Measurements from ENCODE around the gene RCC1. TPM values are rescaled to one million over a fixed set of nuclear protein-coding genes. Genes with fewer than 3 reads are reported as not detected.
A peak's percentile ranks its signal among the peaks of the same experiment; 100 is the strongest.
"Not testable (repeated sequence)": the region's sequence is repeated elsewhere in the genome, so short reads cannot be mapped to it uniquely, and the experiment has no call there.

Gene RCC1
- total RNA-seq, 1 experiment from 2014 or later: 65.6 TPM

DNA sequence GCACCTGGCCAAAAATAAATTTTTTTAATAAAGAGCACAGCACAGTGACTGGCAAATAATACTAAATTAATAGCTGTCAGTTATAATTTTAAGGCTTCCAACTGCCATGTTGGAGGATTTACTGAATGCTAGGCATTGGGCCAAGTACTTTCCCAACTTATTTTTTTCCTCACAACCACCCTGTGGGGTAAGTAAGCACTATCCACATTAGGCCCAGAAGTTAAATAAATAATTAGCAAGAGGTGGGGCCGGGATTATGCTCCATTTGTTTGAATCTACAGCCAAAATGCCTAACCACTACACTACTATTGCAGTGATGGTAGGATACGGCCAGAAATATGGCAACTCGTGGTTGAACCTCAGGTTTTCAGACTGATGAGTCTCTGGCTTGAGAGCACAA is 42.5 kb downstream of the RCC1 start:
- no peak for DNase-seq (ENCODE audit: low spot score)

DNA sequence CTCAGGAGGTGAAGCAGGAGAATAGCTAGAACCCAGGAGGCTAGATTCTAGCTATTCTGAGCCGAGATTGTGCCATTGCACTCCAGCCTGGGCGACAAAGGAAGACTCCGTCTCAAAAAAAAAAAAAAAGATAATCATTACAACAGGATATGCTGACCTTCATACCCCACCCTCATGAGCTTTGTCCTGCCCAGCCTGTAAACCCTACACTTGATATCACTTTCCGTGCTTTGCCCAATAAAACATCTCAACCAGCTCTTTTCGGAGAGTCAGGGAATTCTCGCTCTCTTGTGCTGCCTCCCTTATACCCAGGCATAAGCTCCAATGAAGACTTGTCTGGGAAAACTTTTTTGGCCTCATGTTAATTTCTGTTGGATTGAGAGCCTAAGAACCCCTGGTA is 45.5 kb downstream of the RCC1 start:
- no peak for DNase-seq (ENCODE audit: low spot score)

DNA sequence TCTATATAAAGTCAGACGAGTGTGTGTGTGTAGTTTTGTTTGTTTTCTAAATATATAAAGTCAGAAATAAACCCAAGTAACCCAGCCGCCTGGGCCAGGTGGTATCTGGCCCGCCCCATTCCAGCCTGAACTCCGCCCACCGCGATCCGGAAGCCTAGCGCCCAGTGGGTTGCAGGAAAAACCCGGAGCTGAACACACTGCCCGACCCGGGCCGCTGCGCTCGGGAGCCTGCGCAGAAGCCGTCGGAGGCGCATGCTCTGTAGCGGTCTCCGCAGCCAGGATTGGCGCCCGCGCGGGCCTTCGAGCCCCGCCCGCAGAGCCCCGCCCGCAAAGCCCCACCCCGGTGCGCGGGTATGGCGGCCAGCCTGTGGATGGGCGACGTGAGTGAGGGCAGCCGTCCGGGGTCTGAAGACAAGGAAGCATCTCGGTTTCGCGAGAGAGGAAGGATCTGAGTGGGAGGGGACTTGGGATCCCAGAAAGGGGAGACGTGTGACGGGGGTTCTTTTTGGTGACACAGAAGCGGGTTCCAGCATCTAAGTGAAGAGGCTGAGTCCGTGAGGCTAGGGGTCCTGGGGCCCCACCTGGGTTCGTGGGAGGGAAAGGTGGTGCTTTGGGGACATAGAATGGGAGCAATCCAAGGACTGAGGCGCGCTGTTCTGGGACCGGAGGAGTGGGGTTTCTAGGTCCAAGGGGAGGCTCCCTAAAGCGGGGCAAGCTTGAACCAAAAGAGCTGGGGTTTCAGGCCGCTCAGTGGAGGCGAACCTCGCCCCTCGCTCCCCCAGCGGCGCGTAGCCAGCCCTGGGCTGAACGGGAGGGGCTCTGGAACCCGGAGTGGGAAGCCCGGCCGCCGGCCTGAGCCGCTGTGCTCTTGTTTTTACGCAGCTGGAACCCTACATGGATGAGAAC is 47.2 kb downstream of the RCC1 start, which contains the start of gene TRNAU1AP:
Gene TRNAU1AP (plus strand): TSS at position 328 of the 906 bp plus-strand sequence. CDS start 26 bp downstream, at position 354.
- DNase-seq (ENCODE audit: low spot score): peak; percentile 91

DNA sequence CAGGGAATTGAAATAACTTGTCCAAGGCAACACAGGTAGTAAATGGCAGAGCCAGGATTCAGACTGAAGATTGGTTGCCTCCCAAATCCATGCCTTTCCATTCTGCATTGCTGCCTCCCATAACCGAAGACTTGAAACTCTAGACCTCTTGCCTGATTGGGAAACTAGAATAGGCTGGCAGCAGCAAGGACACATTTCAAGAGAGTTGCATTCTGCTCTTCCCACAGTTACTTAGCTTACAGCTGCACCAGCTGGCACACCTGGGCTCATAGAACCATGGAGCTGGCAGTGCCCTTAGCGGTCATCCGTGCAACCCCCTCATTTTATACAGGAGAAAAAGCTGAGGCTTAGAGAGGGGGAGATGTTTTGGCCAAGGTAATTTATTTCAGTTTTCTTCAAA is 55.0 kb downstream of the RCC1 start:
- DNase-seq (ENCODE audit: low spot score): no peak

DNA sequence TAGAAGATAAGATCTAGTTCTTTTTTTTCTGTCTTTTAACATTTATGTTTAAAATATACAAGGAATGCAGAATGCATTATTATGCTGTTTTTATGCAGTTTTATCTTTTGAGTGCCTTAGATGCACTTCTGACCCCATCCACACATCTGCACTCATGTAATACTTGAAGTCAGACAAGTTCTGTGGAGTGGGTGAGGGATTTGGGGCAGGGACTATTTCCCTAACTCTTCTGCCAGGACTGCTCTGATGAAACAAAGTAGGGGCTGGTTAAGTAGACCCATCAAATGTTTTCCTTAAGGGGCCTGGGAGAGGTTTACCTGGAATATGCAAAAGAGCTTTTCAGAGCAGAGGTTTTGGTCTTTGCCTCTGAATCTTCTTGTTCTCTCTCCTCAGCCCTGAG is 58.5 kb downstream of the RCC1 start:
- DNase-seq (ENCODE audit: low spot score): no peak

DNA sequence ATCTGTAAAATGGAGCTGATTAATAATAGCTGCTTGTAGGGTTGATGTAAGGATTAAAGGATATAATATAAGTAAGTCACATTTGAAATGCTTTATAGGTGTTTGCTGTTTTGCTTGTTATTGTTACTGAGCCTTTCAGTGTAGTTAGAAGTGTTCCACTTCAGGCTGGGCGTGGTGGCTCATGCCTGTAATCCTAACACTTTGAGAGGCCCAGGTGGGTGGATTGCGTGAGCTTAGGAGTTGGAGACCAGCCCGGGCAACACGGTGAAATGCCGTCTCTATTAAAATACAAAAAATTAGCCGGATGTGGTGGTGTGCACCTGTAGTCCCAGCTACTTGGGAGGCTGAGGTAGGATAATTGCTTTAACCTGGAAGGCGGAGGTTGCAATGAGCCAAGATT is 59.2 kb downstream of the RCC1 start:
- no peak for DNase-seq (ENCODE audit: low spot score)

DNA sequence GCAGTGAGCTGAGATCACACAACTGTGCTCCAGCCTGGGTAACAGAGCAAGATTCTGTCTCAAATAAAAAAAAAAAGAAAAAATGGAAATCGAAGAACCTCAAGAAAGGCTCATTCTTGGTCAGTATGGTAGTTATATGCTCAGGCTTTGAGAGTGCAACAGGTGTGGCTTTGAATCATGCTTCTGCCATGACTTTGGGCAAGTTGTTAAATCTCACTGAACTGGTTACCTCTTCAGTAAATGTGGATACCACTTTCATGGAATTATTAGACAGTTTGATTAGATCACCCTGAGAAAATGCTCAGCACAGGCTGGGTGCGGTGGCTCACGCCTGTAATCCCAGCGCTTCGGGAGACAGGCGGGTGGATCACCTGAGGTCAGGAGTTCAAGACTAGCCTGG is 59.9 kb downstream of the RCC1 start:
- DNase-seq (ENCODE audit: low spot score): no peak

DNA sequence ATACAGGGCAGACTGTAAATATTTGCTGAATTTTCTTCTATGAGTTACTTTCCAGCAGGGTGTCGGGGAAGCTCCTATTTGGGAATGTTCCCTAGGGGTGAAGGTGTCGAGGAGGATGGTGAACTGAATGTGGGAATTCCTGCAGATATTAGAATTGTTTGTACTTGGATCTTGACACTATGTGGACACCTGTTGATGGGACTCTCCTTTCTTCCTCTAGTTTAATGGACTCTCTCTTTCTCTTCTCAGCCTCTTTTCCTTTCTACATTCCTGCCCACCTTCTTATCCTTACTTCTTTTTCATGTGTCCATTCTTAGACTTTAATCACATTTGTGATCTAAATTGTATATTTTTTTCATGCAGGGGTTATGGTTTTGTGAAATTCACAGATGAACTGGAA is 61.1 kb downstream of the RCC1 start:
- DNase-seq (ENCODE audit: low spot score): no peak

DNA sequence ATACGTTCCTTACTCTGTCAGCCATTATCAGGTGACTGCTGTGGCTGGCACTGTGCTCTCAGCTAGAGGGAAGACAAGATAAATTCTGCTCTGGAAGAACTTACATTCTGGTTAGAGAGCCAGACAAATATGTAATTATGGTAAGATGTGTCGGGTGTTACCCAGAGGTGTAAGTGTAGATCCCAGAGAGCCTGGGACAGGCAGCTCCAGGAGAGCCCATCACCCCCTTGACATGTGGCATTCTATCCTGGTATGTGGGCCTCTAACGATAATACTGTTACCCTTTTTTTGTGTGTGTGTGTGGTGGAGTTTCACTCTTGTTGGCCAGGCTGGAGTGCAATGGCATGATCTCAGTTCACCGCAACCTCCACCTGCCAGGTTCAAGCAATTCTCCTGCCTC is 66.1 kb downstream of the RCC1 start:
- no peak for DNase-seq (ENCODE audit: low spot score)

DNA sequence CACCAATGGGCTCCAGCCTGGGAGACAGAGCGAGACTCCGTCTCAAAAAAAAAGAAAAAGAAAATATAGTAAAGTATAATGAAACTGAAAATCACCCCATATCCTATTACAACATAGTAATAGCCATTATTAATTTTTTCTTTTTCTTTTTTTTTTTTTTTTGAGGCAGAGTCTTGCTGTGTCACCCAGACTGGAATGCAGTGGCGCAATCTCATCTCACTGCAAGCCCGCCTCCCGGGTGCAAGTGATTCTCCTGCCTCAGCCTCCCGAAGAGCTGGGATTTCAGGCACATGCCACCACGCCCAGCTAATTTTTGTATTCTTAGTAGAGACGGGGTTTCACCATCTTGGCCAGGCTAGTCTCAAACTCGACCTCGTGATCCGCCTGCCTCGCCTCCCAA is 67.0 kb downstream of the RCC1 start:
- not testable (repeated sequence) for DNase-seq (ENCODE audit: low spot score)

DNA sequence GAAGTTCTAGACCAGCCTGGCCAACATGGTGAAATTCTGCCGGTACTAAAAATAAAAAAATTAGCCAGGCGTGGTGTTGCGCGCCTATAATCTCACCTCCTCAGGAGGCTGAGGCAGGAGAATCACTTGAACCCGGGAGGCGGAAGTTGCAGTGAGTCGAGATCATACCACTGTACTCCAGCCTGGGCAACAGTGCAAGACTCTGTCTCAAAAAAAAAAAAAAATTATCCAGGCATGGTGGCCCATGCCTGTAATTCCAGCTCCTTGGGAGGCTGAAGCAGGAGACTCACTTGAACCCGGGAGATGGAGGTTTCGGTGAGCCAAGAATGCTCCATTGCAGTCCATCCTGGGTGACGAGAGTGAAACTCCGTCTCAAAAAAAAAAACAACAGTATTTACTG is 67.7 kb downstream of the RCC1 start:
- no peak for DNase-seq (ENCODE audit: low spot score)

DNA sequence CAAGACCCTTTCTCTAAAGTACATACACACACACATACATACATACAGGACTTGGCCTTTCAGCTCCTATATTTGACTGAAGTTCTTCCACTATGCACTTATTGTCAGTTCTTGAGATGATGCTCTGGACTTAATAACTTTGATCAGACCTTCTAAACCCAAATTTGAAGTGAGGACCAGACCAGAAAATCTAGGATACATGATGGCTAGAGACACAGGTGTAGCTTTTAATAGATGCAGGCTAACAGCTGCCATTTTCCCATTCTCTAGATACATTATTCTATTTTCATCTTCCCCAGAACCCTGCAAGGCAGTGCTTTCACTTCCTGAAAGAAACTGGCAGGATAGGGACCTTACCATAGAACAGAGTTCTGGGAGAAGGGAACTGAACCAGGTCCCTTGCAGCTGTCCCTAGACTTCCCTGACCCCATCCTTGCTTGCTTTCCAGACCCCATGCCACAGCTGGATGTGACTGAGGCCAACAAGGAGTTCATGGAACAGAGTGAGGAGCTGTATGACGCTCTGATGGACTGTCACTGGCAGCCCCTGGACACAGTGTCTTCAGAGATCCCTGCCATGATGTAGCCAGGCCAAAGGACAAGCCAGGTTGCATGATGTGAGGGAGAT is 71.3 kb downstream of the RCC1 start:
- no peak for DNase-seq (ENCODE audit: low spot score)

DNA sequence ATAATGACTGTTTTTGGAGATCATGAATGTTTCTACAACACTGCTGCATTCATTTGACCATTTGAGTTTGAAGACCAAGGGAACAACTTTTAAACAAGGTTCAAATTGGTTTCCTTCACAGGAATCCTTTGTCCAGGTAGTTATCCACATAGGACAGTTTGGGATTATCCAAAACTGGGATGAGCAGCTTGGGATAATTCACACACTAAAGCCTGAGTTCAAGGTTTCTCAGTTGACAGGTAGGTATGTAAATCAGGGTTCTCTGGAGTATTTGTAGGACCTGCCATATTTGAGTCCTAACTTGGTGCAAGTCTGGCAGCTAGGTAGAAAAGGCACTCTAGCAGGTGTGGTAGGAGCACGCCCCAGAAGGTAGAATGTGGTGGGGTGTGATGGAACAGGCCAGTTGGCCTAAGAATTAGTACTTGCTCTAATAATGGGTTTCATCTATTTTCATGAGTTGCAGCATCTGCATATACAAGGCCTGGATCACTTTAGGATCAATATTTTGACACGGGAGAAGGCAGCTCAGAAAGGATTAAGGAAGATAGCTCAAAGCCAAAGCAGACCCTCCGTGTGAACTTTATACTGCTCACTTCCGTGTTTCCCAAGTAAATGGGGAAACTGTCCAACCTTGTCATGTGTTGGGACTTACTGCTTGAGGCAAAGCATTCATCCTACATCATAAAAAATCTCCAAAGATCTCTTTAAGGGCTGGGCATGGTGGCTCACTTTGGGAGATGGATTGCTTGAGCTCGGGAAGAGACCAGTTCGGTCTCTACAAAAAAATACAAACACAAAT is 72.1 kb downstream of the RCC1 start:
- DNase-seq (ENCODE audit: low spot score): no peak

DNA sequence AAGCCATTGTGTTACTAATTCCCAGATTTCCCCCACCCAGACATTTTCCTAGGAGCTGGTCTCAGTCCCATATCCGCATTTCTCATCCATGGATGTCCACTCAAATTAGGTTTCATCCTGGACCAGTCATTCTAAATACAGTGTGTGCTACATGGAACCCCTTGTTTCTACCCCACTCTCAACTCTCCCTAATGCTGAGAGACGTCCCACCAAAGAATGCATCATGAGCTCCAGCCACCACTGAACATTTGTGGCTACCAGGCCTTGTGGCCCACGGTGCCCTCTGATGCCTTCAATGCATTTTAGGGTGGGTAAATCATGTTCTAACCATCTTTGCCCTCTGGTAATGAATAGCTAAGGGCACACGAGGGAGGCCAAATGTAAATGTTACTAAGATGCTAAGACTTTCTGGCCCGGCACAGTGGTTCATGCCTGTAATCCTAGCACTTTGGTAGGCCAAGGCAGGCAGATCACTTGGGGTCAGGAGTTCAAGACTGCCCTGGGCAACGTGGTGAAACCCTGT is 72.9 kb downstream of the RCC1 start:
- no peak for DNase-seq (ENCODE audit: low spot score)

DNA sequence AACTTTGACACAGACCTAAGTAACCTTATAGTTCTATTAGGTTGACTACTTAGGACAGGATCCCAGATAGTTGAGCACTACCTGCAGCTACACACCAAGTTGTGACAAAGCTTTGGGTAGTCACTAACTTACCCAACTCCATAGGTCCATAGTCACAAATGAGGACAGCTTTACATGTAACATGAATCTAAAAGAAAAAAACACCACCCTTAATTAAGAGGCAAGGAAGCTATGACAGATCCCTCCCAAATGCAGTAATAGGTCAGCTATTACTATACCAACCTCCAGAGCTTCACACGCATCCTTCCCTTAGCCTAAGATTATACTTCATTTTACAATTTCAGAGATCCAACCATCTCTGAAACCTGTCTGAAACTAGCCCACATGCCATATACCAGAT is 73.6 kb downstream of the RCC1 start:
- no peak for DNase-seq (ENCODE audit: low spot score)

DNA sequence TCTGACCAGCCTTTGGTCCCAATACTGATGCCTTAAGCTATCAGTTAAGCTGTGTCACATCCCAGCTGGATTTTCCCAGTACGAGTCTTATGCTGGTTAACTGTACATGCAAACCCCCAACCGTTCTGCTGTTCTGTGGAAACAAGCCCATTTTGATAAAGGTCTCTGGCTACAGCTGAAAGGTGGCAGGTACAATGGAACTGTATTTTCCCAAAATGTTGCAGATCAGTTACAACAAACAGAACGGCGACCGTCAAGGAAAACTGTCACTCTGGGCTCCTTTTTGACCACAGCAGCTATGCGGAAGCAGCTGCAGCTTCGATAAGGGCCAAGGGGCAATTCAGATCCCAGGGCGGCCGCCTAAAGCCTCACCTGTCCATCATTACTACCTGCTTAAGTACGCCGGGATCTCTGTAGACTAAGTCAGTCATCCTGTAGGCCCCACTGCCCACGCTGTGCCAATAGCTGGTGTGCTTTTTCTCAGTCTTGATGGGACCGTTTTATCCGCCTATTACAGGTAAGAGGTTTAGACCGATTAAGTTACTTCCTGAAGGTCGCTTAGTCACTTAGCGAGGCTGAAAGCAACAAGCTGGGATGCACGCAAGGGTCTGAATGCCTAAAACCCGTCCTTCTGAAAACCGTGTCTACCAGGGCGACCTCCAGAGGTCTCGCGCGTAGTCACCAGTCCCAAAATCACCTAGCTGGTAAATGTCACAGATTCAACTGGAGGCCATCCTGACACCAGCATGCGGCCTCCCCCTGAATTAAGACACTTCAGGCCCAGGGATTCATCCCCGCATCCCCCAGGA is 75.1 kb downstream of the RCC1 start:
- DNase-seq (ENCODE audit: low spot score): peak; percentile 56

DNA sequence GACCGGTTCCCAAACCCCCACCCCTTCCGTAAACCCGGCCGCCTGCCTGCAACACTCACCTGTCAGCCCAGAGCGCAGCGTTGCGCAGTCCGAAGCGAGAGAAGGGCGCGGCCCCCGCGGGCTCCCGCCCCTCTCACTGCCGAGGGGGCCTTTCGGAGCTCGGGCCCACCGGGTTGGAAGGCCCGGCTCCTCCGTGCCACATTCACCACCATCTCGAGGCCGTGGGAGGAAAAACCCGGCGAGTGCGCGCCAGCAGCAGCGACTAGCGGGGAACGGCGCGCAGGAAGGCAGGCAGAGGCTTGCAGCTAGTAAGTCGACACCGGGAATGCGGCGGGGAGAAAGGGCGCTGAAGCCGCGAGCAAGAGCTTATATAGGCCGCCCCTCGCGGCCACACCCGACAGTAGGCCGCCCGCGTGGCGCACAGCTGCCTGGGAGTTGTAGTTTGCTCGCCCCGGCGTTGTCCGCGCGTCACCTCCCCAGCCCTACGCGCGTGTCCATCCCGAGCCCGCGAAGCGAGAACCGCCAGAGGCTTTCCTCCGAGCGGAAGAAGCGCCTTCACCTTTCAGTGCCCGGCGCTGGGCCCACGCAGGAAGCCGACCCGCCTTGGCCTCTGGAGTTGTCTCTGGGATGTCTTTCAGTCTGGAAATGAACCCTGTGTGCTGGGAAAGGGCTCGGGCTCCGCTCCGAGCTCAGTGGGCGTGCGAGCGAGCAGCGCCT is 75.8 kb downstream of the RCC1 start:
- DNase-seq (ENCODE audit: low spot score): peak; percentile 91

DNA sequence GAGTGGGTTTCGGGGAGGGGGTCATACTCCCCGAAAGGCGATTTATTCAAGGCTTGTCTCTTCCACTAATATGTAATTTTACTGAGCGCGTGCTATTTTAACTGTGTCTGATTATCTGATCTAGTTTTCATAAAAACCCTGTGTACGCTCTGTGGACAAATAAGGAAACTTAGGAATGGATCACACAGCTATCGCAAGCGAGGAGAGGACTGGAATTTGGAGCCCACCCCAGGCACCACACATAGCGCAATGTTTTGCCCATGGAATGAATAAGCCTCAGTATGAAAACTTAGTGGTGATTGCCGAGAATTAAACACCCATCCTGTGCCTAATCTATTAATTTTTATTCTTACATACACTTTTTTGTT is 76.4 kb downstream of the RCC1 start:
- DNase-seq (ENCODE audit: low spot score): no peak

DNA sequence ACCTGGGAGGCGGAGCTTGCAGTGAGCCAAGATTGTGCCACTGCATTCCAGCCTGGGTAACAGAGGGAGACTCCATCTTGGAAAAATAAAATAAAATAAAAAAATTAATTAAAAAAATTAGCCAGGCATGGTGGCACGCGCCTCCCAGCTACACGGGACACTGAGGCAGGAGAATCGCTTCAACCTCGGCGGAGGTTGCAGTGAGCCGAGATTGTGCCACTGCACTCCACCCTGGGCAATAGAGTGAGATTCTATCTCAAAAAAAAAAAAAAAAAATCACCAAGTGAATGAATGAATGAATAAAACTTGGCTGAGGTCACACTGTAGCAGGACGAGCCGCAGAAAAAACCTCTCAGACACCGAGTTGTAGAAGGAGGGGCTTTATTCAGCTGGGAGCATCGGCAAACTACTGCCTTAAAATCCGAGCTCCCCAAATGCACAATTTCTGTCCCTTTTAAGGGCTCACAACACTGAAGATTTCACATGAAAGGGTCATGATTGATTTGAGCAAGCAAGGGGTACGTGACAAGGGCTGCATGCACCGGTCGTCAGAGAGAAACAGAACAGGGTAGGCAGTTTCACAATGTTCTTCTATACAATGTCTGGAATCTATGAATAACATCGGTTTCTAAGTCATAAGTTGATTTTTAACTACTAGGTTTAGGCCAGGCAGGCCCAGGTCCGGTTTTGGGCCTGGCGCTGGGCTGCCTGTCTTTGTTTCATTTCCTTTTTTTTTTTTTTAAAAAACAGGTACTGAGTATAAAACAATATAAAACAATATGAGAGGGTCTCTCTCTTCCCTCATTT is 80.9 kb downstream of the RCC1 start:
- not testable (repeated sequence) for DNase-seq (ENCODE audit: low spot score)
